Activated T-cell treated with anti-CD3 and anti-CD28 coated beads for 4 hours (primary cell): Measurements from ENCODE around the gene CLIP2.
"Not testable (repeated sequence)": the region's sequence is repeated elsewhere in the genome, so short reads cannot be mapped to it uniquely, and the experiment has no call there.

Source experiments
- DNase-seq: peaks from one replicate; pipeline ENCODE4 v3.0.0-alpha.2; 2020

CLIP2 gene

GRCh38 chr7:74289018-74289658, at the start of gene CLIP2:
TSS of gene CLIP2 (plus strand) at chr7:74289407. CDS start at chr7:74317547, 28,140 bp downstream.
- peak; percentile 72 for DNase-seq

- DNase-seq, result no peak
These were observed 48.7 kb upstream of the CLIP2 start for GRCh38 chr7:74240482-74240881.

- DNase-seq, result no peak
These were observed 47.1 kb upstream of the CLIP2 start for GRCh38 chr7:74242122-74242443.

GRCh38 chr7:74246497-74246896, 42.7 kb upstream of the CLIP2 start:
- no peak for DNase-seq

GRCh38 chr7:74248156-74248555, 41.1 kb upstream of the CLIP2 start:
- no peak for DNase-seq

GRCh38 chr7:74249058-74249457, 40.1 kb upstream of the CLIP2 start:
- DNase-seq, result not testable (repeated sequence)

GRCh38 chr7:74252893-74253292, 36.3 kb upstream of the CLIP2 start:
- no peak for DNase-seq

- DNase-seq, result no peak
These were observed 35.9 kb upstream of the CLIP2 start for GRCh38 chr7:74253331-74253730.

- no peak for DNase-seq
These were observed 35.4 kb upstream of the CLIP2 start for GRCh38 chr7:74253835-74254128.

GRCh38 chr7:74254129-74254857, 34.9 kb upstream of the CLIP2 start, which contains the start of gene RFC2:
TSS of gene RFC2 (minus strand) at chr7:74254399. CDS start at chr7:74254383, 16 bp downstream.
- peak; percentile 96 for DNase-seq

- DNase-seq, result no peak
These were observed 34.3 kb upstream of the CLIP2 start for GRCh38 chr7:74254858-74255379.

- DNase-seq, result not testable (repeated sequence)
These were observed 33.7 kb upstream of the CLIP2 start for GRCh38 chr7:74255461-74255860.

GRCh38 chr7:74256491-74257408, 32.5 kb upstream of the CLIP2 start:
- no peak for DNase-seq

GRCh38 chr7:74258639-74259038, 30.6 kb upstream of the CLIP2 start:
- no peak for DNase-seq

- DNase-seq, result no peak
These were observed 26.4 kb upstream of the CLIP2 start for GRCh38 chr7:74262639-74263398.

- no peak for DNase-seq
These were observed 25.6 kb upstream of the CLIP2 start for GRCh38 chr7:74263399-74264120.

- no peak for DNase-seq
These were observed 22.8 kb upstream of the CLIP2 start for GRCh38 chr7:74266191-74266963.

GRCh38 chr7:74267756-74268565, 21.2 kb upstream of the CLIP2 start:
- DNase-seq, result no peak

- DNase-seq, result peak; percentile 47
These were observed 19.4 kb upstream of the CLIP2 start for GRCh38 chr7:74269757-74270277.

- DNase-seq, result no peak
These were observed 17.5 kb upstream of the CLIP2 start for GRCh38 chr7:74271742-74272141.
